HEK293T (cell line): ENCODE data around the gene PAWR.

Experiments
- ARNT ChIP-seq: fragments of 450-650 bp; IDR thresholded peaks from 2 replicates; pipeline ENCODE4 v1.6.1; 2017; ENCODE audit warnings: mild to moderate bottlenecking
- BHLHE40 ChIP-seq: fragments of 450-650 bp; IDR thresholded peaks from 2 replicates; pipeline ENCODE4 v1.6.1; 2016; ENCODE audit warnings: mild to moderate bottlenecking, moderate library complexity, borderline replicate concordance
- CTBP1 ChIP-seq: fragments of 450-650 bp; IDR thresholded peaks from 2 replicates; pipeline ENCODE4 v1.6.1; 2016; ENCODE audit warnings: borderline replicate concordance
- ELF4 ChIP-seq: fragments of 450-650 bp; IDR thresholded peaks from 2 replicates; pipeline ENCODE4 v1.6.1; 2017; ENCODE audit warnings: antibody characterized with exemption
- FOXA1 ChIP-seq: fragments of 450-650 bp; IDR thresholded peaks from 2 replicates; pipeline ENCODE4 v1.6.1; 2016; ENCODE audit warnings: mild to moderate bottlenecking
- FOXK2 ChIP-seq: fragments of 450-650 bp; IDR thresholded peaks from 2 replicates; pipeline ENCODE4 v1.6.1; 2016; ENCODE audit warnings: mild to moderate bottlenecking
- FOXM1 ChIP-seq: fragments of 450-650 bp; IDR thresholded peaks from 2 replicates; pipeline ENCODE4 v1.6.1; 2017; ENCODE audit warnings: mild to moderate bottlenecking, borderline replicate concordance
- L3MBTL2 ChIP-seq: fragments of 450-650 bp; conservative IDR thresholded peaks from 2 replicates; pipeline ENCODE4 v1.6.1; 2016; ENCODE audit warnings: mild to moderate bottlenecking
- NFRKB ChIP-seq: fragments of 450-650 bp; IDR thresholded peaks from 2 replicates; pipeline ENCODE4 v1.6.1; 2016; ENCODE audit warnings: mild to moderate bottlenecking, moderate library complexity
- SP1 ChIP-seq: fragments of 450-650 bp; IDR thresholded peaks from 2 replicates; pipeline ENCODE4 v1.6.1; 2017
- SUZ12 ChIP-seq: fragments of 450-650 bp; IDR thresholded peaks from 2 replicates; pipeline ENCODE4 v1.6.1; 2016; ENCODE audit warnings: mild to moderate bottlenecking
- TARDBP ChIP-seq: fragments of 450-650 bp; IDR thresholded peaks from 2 replicates; pipeline ENCODE4 v1.6.1; 2016
- ZNF384 ChIP-seq: fragments of 450-650 bp; IDR thresholded peaks from 2 replicates; pipeline ENCODE4 v1.6.1; 2016
- TF ChIP-seq, protein P1 (sequence below): fragments of 450-650 bp; IDR thresholded peaks from 2 replicates; pipeline ENCODE4 v1.6.1; 2016

DNA sequence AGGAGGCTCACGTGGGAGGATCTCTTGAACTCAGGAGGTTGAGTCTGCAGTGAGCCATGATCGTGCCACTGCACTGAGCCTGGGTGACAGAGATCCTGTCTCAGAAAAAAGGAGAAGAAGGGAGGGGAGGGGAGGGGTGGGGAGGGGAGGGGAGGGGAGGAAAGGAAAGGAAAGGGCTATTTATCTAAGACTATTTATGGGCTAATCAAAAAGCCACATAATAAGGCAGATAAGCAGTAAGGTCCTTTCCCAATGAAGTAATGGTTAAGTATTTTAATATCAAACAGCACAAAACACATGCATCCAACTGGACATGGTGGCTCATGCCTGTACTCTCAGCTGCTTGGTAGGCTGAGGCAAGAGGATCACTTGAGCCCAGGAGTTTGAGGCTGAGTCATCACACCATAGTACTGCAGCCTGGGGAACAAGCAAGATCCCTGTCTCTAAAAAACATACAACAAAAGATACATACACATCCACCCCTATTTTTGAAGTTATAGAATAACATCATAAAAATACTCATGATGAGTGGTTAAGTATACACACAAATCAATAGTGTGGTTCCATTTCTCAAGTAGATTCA is 9.7 kb downstream of the PAWR start:
- TF ChIP-seq L3MBTL2 (no peak), NFRKB (no peak), FOXM1 (no peak), TARDBP (no peak), CTBP1 (no peak), BHLHE40 (no peak), FOXA1 (no peak), SUZ12 (no peak), FOXK2 (no peak), ARNT (no peak), ZNF384 (no peak), ELF4 (no peak), SP1 (no peak)
- TF ChIP-seq, protein P1, sequence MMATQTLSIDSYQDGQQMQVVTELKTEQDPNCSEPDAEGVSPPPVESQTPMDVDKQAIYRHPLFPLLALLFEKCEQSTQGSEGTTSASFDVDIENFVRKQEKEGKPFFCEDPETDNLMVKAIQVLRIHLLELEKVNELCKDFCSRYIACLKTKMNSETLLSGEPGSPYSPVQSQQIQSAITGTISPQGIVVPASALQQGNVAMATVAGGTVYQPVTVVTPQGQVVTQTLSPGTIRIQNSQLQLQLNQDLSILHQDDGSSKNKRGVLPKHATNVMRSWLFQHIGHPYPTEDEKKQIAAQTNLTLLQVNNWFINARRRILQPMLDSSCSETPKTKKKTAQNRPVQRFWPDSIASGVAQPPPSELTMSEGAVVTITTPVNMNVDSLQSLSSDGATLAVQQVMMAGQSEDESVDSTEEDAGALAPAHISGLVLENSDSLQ, result no peak
